ENCODE measurements around the gene RAB10.
"Not testable (repeated sequence)": the region's sequence is repeated elsewhere in the genome, so short reads cannot be mapped to it uniquely, and the experiment has no call there.

RAB10 gene

DNA sequence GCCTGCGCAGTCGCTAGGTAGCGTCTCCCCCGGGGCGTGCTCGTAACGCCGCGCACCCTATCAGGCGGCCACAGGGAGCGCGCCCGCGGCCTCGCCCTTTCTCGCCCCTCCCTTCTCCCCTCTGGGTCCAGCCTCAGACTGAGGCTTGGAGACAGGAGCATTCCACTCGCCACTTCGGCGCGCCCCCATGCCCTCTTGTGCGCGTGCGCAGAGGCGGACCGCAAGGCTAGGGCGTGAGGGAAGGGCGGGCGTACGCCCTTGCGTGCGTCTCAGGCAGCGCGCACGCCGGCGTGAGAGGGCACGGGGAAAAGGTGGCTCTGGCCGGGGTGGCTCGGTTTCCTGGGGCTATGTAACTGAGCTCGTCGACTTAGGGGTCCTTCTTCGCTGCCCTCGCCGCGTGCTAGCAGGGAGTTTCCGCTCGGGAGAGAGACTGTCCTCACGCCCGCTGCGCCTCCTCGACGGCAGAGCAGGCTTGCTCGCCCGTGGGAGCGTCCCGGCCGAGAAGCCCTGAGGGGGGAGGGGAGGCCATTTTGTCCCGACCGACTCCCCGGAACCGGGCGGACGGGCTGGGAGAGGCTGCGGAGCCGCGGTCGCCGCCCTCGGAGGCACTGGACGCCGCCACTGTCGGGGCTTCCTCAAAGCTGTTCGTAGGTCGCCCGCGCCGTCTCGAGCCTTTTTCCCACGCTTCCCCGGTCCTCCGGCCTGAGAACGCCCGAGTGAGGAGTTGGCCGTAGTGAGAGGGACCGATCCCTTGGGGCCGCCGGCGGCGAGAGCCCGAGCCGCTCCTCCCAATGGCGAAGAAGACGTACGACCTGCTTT is at the start of gene RAB10:
TSS of gene RAB10 (plus strand) at position 267 of the 819 bp plus-strand sequence. CDS start at position 792, 525 bp downstream.
- peak; percentile 93 to 97 for DNase-seq

DNA sequence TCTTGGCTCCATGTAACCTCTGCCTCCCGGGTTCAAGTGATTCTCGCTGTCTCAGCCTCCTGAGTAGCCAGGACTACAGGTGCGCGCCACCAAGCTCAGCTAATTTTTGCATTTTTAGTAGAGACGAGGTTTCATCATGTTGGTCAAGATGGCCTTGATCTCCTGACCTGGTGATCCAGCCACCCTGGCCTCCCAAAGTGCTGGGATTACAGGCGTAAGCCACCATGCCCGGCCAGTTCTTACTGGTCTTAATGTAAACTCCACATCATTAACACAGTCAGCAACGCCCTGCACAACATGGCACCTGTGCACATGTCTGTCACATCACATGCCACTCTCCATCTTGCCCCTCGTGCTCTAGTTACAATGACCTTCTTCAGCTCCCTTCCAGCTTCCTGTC is 45.8 kb upstream of the RAB10 start:
- DNase-seq: no peak

DNA sequence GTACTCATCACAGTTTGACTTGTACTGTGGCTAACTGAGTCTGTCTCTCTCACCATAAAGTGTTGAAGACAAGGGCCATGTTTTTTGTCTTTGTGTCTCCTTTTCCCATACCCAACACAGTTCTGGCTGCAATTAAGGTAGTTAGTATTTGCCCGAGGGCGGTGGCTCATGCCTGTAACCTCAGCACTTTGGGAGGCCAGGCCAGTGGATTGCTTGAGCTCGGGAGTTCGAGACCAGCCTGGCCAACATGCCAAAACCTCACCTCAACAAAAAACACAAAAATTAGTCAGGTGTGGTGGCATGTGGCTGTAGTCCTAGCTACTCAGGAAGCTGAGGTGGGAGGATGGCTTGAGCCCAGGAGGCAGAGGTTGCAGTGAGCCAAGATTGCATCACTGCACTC is 44.7 kb upstream of the RAB10 start:
- no peak for DNase-seq

DNA sequence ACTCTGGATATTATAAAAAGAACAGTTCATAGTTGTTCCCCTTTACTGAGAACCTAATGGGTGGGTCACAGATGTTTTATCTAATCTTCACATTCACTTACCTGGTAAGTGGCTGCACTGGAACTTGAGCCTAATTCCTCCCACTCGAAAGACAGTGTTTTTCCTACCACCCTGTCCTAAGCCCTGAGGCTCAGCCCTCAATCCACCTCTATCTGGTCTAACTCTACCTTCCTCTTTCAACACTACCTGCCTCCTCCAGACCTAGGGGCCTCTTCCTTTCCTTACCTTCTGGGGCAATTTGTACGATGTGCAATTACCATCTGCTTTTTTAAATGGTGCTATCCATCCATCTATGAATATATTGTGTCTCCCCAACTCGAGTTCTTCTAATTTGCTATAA is 41.9 kb upstream of the RAB10 start:
- DNase-seq: no peak

DNA sequence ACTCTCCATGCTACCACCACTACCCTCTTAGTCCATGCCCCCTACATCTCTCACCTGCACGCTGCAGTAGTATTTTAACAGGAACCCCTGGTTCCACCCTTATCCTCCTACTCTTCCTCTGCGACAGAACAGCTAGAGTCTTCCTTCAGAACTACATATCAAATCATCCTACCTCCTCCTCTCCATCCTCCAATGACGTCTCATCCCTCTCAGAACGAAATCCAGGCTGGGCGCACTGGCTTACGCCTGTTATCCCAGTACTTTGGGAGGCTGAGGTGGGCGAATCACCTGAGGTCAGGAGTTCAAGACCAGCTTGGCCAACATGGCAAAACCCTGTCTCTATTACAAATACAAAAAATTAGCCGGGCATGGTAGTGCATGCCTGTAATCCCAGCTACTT is 41.3 kb upstream of the RAB10 start:
- no peak for DNase-seq

DNA sequence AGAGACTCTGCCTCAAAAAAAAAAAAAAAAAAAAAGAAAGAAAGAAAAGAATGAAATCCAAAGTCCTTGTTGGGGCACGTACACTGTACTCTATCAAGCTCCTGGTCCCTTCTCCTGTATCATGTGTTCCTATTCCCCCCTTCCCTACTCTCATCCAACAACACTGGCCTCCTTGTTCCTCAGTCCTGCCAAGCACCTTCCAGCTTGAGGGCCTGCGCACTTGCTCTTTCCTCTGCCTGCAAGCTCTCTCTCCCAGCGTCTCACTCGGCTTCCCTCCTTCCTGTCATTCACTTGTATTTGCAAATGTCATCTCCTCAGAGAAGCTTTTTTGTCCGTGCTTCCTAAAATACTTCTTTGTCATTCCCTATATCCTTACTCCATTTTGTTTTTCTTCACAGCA is 40.8 kb upstream of the RAB10 start:
- DNase-seq: no peak

DNA sequence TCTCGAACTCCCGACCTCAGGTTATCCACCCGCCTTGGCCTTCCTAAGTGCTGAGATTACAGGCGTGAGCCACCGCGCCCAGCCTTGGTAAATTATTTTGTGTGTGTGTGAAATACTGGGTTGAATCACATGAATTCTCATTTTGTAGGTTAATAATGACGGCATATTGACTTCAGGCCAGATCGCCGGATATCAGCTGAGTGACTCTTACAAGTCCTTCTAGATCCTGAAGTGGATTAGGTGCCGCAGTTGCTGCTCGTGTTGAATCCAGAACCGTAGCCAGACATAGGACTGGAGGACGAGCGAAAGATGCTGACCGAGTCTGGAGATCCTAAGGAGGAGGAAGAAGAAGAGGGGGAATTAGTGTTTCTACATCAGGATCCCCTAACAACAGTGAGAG is 39.4 kb upstream of the RAB10 start:
- DNase-seq: no peak

DNA sequence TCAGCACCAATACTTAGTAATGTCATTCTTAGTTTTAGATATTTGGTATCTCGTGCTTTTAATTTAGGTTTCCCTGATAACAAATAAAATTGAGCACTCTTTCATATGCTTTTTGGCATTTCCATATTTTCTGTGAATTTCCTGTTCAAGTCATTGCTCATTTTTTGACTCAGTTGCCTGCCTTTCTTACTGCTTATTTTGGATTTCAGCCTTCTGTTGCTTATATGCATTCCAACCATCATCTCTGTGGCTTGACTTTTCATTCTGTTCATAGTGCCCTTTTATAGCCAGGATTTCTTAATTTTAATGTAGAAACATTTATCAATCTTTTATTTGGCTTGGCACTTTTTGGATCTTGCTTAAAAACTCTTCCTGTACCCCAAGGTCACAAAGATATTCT is 37.0 kb upstream of the RAB10 start:
- no peak for DNase-seq

DNA sequence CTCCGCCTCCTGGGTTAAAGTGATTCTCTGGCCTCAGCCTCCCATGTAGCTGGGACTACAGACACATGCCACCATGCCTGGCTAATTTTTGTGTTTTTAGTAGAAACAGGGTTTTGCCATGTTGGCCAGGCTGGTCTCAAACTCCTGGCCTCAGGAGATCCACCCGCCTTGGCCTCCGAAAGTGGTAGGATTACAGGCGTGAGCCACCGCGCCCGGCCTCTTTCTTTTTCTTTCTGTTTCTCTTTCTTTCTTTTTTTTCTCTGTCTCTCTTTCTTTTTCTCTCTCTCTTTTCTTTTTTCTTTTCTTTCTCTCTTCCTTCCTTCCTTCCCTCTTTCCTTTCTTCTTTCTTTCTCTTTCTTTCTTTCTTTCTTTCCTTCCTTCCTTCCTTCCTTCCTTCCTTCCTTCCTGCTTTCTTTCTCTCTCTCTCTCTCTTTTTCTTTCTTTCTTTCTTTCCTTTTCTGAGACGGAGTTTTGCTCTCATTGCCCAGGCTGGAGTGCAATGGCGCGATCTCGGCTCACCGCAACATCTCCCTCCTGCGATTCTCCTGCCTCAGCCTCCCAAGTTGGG is 35.0 kb upstream of the RAB10 start:
- not testable (repeated sequence) for DNase-seq

DNA sequence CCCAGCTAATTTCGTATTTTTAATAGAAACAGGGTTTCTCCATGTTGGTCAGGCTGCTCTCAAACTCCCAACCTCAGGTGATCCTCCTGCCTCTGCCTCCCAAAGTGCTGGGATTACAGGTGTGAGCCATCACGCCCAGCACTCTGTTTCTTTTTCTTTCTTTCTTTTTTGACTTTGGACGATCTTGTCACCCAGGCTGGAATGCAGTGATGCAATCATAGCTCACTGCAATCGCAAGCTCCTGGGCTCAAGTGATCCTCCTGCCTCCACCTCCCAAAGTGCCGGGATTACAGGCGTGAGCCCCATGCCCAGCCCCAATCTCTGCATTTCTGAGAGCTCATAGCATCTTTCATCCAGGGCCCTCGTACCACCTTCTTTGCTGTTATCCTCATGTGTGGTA is 34.5 kb upstream of the RAB10 start:
- DNase-seq: not testable (repeated sequence)

DNA sequence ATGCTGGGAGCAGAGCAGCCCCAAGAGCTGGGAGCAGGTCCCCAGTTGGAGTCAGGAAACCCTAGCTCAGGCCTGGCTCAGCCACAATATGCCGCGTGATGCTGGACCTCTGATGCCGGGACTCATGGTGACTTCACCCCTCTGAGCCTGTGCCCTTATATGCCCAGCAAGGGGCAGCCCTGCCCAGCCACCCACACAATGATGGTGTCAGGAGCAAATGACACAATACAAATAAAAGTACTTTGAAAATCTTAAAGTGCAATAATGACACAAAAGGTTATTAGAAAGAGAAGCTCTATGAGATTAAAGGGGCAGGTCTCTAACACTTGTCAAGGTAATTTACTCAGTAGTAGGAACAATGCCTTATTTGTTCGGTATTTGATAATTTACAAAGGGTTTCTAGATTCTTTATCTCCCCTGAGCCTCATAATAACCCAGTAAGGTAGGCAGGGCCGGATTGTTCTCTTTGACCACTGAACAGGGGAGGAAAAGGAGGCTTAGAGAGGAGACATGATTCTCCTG is 33.3 kb upstream of the RAB10 start:
- DNase-seq: no peak

DNA sequence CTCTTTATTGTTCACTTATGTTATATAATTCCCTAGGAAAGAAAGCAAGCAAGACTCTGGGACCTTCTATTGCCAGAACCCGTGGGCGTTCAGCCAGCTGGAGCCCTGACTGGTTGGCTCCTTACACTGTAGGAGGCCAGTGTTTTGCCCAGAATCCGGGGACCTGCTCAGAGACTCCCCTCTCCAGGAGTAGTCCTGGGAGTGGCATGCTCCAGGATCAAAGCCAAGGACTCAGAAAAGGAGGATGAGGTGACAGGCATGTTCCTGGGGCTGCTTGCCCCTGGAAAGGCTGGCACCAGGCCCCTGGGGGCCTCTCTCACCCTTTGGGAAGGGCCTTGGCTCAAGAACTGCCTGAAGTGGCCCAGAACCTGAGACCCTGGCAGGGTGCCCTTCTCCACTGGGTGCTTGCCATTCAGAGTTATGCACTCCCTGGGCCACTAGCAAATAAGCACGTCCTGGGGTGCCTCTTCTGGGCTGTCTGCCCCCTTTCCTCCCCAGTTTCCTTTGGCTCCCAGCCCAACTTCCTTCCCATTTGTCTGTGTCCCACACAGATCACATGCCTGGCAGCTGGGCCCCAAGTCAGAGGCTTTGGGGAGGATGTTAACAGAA is 32.0 kb upstream of the RAB10 start:
- DNase-seq: peak; percentile 47 to 55

DNA sequence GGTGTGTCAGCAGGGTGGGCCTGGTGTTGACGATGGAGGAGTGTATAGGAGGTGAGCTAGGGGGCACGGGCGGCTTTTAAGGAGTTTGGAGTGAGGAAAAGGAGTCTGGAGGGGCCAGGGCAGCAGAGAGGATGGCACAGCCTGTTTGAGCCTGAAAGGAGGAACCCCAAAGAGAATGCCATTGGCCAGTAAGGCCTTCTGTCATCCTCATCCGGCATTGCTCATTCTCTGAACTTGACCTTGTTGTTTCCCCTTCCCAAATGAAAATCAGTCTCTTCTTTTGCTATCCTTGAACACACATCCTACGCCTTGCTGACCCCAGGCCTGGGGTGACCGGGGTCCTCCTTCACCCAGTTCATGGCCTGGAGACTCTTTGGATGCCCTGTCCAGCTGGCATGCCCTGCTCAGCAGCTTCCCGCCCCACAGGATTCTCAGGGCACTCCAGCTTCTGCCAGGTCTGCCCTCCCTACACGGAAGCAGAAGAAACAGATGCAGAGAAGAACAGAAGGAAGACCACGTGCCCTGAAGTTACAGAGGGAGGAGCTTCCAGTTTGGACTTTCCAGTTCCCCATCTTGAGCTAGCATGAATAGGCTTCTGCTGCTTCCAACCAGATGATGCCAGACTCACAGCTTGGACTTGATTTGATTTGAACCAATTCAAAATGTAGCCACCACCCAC is 31.1 kb upstream of the RAB10 start:
- DNase-seq: peak; percentile 37 to 63

DNA sequence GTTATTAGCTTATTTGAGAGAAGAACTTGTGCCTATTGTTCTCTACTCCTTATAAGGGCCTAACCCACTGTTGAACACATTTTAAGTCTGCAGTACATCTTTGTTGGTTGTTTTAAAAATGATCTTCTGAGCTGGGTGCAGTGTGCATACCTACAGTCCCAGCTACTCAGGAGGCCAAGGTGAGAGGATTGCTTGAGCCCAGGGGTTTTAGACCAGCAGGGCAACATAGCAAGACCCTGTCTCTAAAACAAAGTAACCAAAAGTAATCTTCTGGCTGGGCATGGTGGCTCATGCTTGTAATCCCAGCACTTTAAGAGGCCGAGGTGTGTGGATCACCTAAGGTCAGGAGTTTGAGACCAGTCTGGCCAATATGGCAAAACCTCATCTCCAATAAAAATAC is 25.8 kb upstream of the RAB10 start:
- DNase-seq: no peak

DNA sequence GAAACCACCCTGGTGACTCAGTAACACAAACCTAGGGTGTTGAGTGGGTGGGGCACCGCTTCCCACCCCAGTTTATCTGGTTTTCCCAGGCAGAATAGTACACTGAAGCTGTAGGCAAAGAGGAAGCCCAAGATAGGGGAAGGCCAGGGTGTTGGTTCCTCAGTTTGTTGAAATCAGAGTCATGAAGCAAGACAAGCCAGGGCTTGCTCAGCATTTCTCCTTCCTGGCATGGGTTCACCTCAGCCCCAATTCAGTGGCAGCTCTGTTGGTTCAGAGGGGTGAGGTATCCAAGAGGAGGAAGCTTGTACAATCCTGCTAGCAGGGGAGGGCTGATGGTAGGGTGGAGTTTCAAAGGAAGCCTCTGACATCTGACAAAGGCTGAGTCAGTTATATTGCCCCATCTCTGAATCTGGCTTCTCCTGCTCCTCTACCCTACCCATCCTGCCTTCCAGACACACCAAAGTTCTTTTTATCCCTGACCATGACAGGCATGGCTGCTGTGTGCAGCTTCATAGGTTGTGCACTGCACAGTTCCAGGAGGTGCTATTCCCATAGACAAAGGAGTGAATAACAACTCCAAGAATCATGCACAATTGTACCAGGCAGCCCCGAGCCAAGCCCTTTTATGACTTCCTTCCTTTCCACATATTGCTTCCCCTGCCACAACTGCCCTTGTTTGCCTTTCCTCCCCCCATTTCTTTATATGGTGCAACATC is 24.9 kb upstream of the RAB10 start:
- peak; percentile 99 for DNase-seq

DNA sequence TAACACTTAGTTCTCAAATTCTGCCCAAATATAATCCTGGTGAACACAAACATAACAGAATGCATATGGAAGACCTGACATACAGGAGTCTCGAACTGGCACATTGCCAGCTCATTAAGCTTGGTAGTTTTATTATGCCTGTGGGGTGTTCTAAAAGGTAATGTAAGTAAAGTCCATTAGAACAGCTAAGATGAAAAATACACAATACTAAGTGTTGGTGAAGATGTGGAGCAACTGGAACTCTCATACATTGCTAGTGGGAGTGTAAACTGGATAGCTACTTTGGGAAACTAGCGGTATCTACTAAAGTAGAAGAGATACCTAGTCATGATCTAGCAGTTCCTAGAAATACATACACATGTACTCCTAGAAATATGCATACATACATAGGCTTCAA is 24.3 kb upstream of the RAB10 start:
- no peak for DNase-seq

DNA sequence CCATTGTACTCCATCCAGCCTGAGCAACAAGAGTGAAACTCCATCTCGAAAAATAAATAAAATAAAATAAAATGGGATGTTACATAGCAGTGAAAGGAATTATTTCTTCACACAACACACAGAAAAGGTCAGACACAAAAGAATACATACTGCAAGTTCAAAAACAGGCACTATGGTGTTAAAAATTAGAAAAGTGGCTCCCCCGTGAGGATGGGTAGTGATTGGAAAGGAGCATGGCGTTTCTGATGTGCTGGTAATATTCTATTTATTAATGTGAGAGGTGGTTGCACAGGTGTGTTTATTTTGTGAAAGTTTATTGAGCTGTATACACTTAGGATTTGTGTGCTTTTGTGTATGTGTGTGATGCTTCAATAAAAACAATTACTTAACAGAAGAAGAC is 22.9 kb upstream of the RAB10 start:
- DNase-seq: no peak

DNA sequence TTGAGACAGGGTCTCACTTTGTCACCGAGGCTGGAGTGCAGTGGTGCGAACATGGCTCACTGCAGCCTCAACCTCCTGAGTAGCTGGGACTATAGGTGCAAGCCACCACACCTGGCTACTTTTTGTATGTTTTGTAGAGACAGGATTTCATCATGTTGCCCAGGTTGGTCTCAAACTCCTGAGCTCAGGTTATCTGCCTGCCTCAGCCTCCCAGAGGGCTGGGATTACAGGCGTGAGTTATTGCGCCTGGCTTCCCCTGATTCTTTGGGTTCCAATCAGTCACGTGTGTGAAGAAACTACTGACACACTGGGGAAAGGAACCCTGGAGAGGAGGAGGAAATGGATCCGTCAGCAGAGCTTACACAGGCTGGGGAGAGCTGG is 22.3 kb upstream of the RAB10 start:
- DNase-seq: no peak

DNA sequence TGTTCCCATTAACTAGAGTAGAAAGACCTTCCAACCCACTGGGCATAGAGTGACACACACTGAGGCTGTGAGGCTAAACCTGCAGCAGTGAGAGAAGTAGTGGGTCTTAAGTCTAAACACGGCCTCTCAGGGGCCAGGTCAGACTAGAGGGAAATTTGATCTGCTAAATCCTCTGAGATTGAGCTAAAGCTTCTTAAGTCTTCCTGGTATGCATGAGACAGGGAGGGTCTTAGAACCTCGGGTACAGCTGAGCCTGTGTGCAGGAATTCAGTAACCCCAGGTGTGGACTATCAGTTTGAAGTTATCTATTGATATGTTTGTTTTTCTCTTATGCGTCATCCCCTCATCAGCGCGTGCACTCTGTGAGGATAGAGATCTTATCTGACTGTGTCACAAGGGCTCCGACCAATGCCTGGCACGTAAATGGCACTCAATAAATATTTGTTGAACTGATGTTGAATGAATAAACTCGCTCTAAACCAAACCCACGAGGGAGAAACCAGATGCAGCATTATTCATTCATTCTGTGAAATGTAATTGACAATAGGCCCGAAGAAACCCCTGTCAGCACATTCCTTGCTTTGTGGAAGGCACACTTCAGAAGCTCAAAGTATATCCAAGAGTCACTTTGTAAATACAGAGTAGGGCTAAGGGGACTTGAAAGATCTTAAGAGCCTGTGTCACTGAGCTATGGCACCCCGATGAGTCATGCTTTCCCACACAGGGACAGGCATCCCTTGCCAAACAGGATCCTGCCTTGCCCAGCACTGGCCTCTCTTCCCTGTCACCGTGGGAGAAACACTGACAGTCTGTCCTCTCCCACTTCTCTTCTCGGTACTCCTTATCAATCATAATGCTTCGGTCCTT is 21.7 kb upstream of the RAB10 start:
- DNase-seq: peak; percentile 11 to 12

DNA sequence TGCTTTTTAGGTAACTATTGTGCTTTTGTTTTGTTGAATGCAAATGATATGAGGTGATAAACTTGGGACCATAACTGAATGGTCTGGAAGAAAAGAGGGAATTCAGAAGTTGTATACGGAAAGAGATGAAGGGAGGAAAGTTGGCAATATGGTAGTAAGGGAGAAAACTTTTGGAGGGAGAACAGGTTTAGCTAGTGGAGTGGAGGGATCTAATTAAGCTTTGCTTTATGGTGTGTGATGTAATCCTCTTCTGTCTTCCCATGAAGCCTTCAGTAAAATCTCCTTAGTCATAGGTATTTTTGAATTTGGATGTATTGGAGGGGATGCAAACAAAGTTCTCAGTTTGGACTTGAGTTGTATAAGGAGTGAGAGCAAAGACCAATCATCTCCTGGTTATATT is 20.2 kb upstream of the RAB10 start:
- no peak for DNase-seq

DNA sequence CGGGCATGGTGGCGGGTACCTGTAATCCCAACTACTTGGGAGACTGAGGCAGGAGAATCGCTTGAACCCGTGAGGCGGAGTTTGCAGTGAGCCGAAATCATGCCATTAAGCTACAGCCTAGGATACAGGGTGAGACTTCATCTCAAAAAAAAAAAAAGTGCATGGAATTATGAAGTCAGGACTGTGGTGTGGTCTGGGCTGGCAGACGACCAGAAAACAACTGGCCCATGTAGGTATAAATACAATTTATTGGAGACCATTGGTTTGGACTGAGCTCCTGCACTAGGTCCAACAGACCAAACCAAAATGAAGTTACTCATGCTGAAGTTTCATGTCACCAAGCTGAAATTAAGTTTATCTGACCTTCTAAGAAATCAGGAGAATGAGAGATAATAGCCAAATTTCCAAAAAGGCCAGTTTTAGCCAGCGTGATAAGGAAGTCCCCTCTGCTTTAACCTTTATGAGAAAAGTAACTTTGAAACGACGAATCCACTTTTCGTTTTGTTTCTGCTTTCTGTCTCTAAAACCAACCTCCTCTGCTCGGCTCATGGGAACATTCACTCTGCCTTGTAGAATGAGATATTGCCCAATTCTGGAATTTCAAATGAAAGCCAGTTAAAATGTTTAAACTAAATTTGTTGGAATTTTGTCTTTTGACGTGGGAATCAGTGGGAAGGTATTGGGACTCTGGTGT is 17.7 kb upstream of the RAB10 start:
- DNase-seq: no peak
